ENCODE results near the gene CHIT1. TPM values are rescaled to one million over a fixed set of nuclear protein-coding genes. Genes with fewer than 3 reads are reported as not detected.
"Not testable (repeated sequence)": the region's sequence is repeated elsewhere in the genome, so short reads cannot be mapped to it uniquely, and the experiment has no call there.

Gene CHIT1
- total and polyA plus RNA-seq, 2 of the 13 experiments (the other 11 are each of a cell fraction or from before 2014, with no cell fraction given) = not detected

- TF ChIP-seq ZNF354B (CRISPR knock-in tag; IDR thresholded peaks at IDR 0.05) = no peak
- no peak for TF ChIP-seq SNRNP70 (IDR thresholded peaks at IDR 0.05; ENCODE audit: low read depth, low read length)
- peak; percentile 82 for TF ChIP-seq ARID3A (IDR thresholded peaks at IDR 0.05; ENCODE audit: low read depth, low read length)
- TF ChIP-seq GLI4 (CRISPR knock-in tag; IDR thresholded peaks at IDR 0.05; ENCODE audit: borderline replicate concordance) = no peak
- TF ChIP-seq HNRNPUL1 (IDR thresholded peaks at IDR 0.05; ENCODE audit: low read depth, low read length) = no peak
- TF ChIP-seq ZSCAN21 (CRISPR knock-in tag; IDR thresholded peaks at IDR 0.05; ENCODE audit: borderline replicate concordance) = no peak
- TF ChIP-seq MIXL1 (CRISPR knock-in tag; IDR thresholded peaks at IDR 0.05) = 0 out of 2 replicates have a peak, but pooled peaks have one; percentile 37
- peak; percentile 46; the same call in 1 of the 2 replicates for TF ChIP-seq PAXIP1 (CRISPR knock-in tag; conservative IDR thresholded peaks at IDR 0.05)
- TF ChIP-seq THRA (CRISPR knock-in tag; IDR thresholded peaks at IDR 0.05; ENCODE audit: borderline replicate concordance) = 0 out of 2 replicates have a peak, but pooled peaks have one; percentile 9
Observed at GRCh38 chr1:203244776-203245175, 15.3 kb upstream of the CHIT1 start (continued).

GRCh38 chr1:203241708-203242107, 12.2 kb upstream of the CHIT1 start:
- BruUV-seq (replicated peaks); intact Hi-C loops (cut with micrococcal nuclease; ENCODE audit: unreplicated experiment); FAIRE-seq; H3K4me2 ChIP-seq (ENCODE audit: low read depth, low read length); H2AFZ ChIP-seq (ENCODE audit: low read length); H3K9me3 ChIP-seq (ENCODE audit: low read length); in situ Hi-C loops (cut with HindIII; ENCODE audit: extremely low pct_ligation_motif_present, low pct_unique_long_range_greater_than_20kb); H4K20me1 ChIP-seq (ENCODE audit: insufficient read depth, low read length); H3K4me3 ChIP-seq (replicated peaks in 1 of 3; ENCODE audit: insufficient read depth in 1 of 3, low read depth in 2 of 3, low read length in 3 of 3); CTCF ChIA-PET (ENCODE audit: low intra/inter-chr PET ratio, low total read pairs); H3K27me3 ChIP-seq (ENCODE audit: control insufficient read depth in 1 of 2, insufficient read depth in 2 of 2, low read length in 2 of 2); H3K9ac ChIP-seq (ENCODE audit: insufficient read depth, low read depth, low read length); H3K36me3 ChIP-seq (replicated peaks in 1 of 2; ENCODE audit: control insufficient read depth in 1 of 2, insufficient read depth in 2 of 2, low read length in 2 of 2); H3K79me2 ChIP-seq (ENCODE audit: insufficient read depth, low read length); POLR2A ChIA-PET; ATAC-seq; H3K27ac ChIP-seq (ENCODE audit: extremely low read length, insufficient read depth, low read length); DNase-seq (ENCODE audit: low spot score): not testable (repeated sequence)
- peaks cover 13% of the 10 kb centered on the region for H3K4me1 ChIP-seq (ENCODE audit: insufficient read depth, low read length)
- 30% methylated on average over 5 of the region's 5 CpGs for WGBS (ENCODE audit: low lambda C conversion rate)

Data from HepG2 (cell line).